GM19043 (cell line): ENCODE measurements around the gene TMEM106A.
"Not testable (repeated sequence)": the region's sequence is repeated elsewhere in the genome, so short reads cannot be mapped to it uniquely, and the experiment has no call there.

ENCODE experiments used
- ATAC-seq: cut with Tn5 transposase; IDR thresholded peaks from one replicate; pipeline ENCODE4 v1.9.1; 2021; ENCODE audit warnings: low read depth; ENCODE audit not compliant: unreplicated experiment

The TMEM106A gene, protein sequence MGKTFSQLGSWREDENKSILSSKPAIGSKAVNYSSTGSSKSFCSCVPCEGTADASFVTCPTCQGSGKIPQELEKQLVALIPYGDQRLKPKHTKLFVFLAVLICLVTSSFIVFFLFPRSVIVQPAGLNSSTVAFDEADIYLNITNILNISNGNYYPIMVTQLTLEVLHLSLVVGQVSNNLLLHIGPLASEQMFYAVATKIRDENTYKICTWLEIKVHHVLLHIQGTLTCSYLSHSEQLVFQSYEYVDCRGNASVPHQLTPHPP

DNA sequence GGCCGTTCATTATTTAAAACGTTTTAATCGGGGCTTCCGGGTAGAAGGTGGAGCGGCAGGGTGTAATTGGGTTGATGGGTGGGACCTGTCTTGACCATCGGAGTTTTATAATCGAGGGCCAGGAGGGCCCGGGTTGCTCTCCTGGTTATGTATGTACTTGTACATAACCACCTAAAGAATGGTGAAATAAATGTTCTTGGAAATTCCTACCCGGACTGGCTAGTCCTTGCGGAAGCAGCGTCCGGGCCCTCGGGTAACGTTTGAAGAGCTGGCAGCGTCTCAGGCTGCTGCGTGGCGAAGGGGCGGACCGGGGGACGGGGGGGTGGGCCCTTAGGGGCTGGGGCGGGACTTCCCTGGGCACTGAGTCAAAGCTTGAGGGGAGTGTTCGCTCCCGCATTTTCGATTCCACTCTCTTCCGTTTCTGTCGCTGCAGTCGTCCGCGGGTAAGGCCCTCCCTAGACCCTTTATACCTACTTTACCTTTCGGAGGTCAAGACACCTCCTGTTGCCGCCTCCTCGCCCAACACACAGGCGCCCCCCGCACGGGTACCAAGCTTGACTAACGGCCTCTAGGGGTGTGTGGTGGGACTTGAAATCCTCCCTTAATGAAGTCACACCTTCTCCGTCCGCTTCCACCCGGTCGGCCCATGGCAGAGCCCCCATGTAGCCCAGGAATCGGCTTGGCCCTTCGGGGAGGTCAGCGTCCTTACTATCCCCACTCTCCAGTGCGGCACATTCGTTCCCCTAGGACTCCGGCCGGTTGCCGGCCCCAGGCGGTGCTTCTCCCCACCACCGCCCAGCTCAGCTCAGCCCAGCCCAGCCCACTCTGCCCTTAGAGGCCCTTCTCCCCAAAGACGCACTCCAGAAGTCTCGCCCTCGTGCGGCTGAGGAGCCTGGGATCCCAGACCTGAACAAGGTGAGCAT is at the start of gene TMEM106A:
TSS of gene TMEM106A (plus strand) at position 396 of the 923 bp plus-strand sequence. CDS start 1,167 bp downstream, outside the sequence.
- no peak for ATAC-seq

DNA sequence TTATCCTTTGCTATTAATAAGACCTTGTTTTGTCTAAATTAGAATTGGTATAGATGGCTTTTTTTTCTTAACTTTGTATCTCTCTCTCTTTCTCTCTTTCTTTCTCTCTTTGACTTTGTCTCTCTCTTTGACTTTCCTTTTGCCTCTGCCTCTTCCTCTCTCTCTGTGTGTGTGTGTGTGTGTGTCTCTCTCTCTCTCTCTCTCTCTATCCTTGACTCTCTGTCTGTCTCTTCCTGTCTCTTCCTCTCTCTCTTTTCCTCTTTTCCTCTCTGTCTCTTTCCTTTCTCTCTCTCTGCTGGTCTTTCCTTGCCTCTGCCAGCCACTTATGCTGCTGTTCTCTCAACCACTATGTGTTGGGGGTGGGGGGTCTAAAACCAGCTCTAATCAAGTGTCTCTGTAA is 45.7 kb upstream of the TMEM106A start:
- ATAC-seq = not testable (repeated sequence)

- peak; percentile 3 for ATAC-seq
These were observed 42.0 kb upstream of the TMEM106A start for GRCh38 chr17:43169561-43170139.

DNA sequence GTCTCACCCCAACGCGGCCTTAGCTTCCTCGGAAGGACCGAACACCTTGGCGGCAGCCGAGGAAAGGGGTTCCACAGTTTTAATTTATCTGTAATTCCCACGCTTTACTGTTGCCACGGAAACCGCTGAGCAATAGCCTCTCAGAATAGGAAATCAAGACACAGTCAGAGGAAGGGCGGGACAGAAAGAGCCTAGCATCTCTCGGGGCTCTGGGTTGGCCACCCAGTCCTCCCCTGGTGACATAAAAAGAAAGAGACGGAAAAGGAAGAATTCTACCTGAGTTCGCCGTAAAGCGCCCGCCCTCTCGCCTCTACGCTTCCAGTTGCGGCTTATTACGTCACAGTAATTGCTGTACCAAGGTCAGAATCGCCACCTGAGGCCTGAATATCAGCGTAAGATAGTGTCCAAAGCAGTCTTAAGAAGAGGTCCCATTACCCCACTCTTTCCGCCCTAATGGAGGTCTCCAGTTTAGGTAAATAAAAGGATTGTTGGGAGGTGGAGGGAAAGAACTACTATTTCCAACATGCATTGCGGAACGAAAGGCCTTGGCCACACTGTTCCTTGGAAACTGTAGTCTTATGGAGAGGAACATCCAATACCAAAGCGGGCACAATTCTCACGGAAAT is 41.4 kb upstream of the TMEM106A start:
- ATAC-seq = peak; percentile 80

- peak; percentile 60 for ATAC-seq
These were observed 40.7 kb upstream of the TMEM106A start, which contains the start of gene NBR1 for GRCh38 chr17:43170766-43171585. Gene NBR1 (plus strand): TSS chr17:43171214. CDS start chr17:43175800, 4,586 bp downstream.

- ATAC-seq = no peak
These were observed 39.8 kb upstream of the TMEM106A start for GRCh38 chr17:43171586-43172487.

DNA sequence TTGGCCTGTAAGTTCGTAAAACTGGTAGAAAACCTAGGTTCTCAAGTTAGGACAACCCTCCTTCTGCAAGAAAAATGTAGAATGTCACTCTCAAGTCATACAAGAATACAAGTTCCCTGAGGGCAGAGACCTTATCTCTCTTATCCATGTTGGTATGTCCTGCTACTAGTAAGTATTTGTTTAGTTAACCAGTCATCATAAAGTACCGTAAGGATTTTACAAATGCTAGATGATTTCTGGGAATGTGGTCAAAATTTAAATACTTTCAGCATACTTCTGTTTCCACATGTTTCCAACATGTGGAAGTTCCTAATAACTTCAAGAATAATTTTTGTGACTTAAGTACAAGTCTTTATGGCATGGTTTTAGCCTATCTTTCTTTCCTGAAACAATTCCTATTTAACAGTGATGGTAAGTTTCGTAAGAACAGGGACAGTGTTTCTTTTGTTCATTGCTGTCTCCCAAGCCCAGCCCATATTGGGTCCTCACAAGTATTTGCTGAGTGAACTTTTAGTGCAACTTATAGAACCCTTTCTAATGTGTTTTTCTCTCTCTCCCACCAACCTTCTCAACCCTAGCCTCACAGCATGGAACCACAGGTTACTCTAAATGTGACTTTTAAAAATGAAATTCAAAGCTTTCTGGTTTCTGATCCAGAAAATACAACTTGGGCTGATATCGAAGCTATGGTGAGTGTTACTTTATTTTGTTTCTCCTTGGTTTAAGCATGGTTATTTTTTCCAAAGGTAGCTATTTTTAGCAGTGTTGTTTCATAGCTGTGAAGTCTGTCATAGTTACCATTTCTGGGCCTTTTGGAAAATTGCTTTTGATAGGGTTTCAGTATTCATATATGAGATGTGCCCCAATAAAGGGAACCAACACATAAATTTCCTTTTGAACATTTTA is 36.2 kb upstream of the TMEM106A start:
- no peak for ATAC-seq

DNA sequence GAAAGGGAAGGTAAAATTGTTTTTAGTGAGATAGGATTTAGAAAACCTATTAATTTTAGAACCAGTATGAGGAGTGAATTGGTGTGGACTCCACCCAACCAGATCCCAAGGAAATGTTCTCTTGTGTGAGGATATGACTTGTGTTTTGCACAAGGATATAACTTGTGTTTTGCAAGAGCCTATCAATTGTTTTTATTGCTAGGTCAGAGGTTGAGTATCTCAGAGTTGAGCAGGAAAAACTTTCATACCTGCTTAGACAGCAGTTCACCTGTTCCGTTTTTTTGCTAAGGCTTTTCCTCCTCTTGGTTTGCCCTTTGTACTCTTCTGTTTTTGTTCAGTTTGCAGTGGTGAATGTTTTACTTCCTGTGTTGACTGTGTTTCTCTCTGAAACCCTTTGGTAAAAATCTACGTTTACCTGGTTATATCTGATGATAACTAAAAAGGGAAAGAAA is 35.5 kb upstream of the TMEM106A start:
- ATAC-seq = no peak

GRCh38 chr17:43183921-43184320 is 27.8 kb upstream of the TMEM106A start:
- ATAC-seq = no peak

GRCh38 chr17:43186656-43187055 is 25.0 kb upstream of the TMEM106A start:
- not testable (repeated sequence) for ATAC-seq

DNA sequence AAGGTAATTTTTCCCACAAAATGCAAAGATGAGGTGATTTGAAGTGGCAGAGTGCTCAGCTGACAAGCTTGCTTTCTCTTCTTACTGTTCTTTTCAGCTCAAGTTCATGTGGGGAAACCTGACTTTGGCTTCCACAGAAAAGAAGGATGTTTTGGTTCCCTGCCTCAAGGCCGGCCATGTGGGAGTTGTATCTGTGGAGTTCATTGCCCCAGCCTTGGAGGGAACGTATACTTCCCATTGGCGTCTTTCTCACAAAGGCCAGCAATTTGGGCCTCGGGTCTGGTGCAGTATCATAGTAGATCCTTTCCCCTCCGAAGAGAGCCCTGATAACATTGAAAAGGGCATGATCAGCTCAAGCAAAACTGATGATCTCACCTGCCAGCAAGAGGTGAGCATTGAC is 18.4 kb upstream of the TMEM106A start:
- no peak for ATAC-seq

DNA sequence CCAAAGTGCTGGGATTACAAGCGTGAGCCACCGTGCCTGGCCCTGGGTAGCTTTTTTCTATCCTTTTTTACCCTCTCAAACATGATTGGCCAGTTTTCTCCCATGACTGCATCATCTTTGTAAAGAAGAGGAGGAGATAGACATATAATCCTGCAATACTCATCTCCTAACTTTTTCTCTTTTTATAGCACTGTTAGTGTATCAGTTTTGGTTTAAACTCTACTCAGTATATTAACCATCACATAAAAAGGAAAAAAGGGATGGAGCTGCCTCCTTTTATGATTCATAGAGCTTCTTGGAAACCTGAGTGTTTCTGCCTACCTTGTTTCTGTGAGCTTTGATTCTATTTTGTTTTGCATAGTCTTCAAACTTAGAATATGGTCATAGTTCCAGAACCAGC is 12.0 kb upstream of the TMEM106A start:
- ATAC-seq = no peak

- no peak for ATAC-seq
These were observed 11.5 kb upstream of the TMEM106A start for GRCh38 chr17:43200127-43200526.

GRCh38 chr17:43203013-43203412 is 8.7 kb upstream of the TMEM106A start:
- ATAC-seq = not testable (repeated sequence)

DNA sequence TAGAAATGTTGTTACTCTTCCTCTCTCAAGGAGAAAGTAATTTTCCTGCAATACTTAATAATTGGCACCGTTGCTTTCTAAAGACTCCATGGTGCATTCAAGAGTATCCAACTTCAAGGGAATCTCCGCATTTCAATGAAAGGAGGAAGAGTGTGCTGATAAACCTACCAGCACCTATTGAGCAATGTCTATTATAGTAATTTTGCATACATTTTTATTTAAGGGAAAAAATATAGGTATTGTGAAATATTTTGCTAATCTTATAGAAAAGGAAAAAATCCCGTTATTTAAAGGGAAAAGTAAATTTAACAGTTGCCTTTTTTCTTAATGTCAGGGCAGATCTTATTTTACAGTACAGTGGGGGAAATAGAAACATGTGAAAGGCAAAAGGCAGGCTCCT is 1.1 kb upstream of the TMEM106A start:
- ATAC-seq = no peak

- ATAC-seq = no peak
These were observed 574 bp upstream of the TMEM106A start for GRCh38 chr17:43211123-43211479.

- ATAC-seq = no peak
These were observed 1.2 kb downstream of the TMEM106A start for GRCh38 chr17:43212641-43213490.
